ENCODE results near the gene UCN. TPM values are rescaled to one million over a fixed set of nuclear protein-coding genes. Genes with fewer than 3 reads are reported as not detected.

The UCN gene
- total RNA-seq, 1 experiment from 2014 or later = 3.6 TPM

DNA sequence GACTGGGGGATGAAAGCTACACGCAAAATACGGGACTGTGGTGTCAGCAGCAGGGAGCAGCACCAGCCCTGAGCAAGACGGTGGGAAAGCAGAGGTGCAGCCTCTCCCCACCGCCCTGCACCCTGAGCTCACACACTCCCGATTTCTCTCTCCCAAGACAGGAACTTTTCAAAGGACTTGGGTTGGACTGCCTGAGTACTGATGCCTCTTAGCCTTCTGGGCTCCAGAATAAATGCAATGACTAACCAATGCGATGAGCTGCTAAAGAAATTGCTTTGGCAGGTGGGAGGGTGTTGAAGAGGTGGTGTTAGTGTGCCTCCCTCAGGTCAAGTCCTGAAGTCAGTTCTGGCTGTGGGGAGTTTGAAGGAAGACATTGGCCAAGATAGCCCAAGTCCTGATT is 16.4 kb downstream of the UCN start:
- Histone ChIP-seq H2AFZ (ENCODE audit: low read length) (no peak overlapping the region), H3K4me2 (ENCODE audit: low read length) (no peak overlapping the region), H3K9ac (ENCODE audit: low read length) (no peak overlapping the region), H3F3A (ENCODE audit: low read length, unreplicated experiment) (peaks cover 10% of the 10 kb centered on the region), H3K9me3 (ENCODE audit: low read length) (no peaks in the 10 kb centered on the region), H3K9me2 (replicated peaks; ENCODE audit: low read length) (no peaks in the 10 kb centered on the region), H3K27ac (ENCODE audit: low read length) (no peak overlapping the region), H3K36me3 (ENCODE audit: low read depth, low read length) (no peaks in the 10 kb centered on the region), H3K27me3 (ENCODE audit: low read length) (no peaks in the 10 kb centered on the region), H3K79me2 (ENCODE audit: low read length) (no peaks in the 10 kb centered on the region), H3K4me1 (ENCODE audit: insufficient read depth, low read length) (peaks cover 28% of the 10 kb centered on the region), H4K20me1 (ENCODE audit: low read length) (no peaks in the 10 kb centered on the region), H3K4me3 (ENCODE audit: low read length) (no peak overlapping the region)
- TF ChIP-seq, protein P1, sequence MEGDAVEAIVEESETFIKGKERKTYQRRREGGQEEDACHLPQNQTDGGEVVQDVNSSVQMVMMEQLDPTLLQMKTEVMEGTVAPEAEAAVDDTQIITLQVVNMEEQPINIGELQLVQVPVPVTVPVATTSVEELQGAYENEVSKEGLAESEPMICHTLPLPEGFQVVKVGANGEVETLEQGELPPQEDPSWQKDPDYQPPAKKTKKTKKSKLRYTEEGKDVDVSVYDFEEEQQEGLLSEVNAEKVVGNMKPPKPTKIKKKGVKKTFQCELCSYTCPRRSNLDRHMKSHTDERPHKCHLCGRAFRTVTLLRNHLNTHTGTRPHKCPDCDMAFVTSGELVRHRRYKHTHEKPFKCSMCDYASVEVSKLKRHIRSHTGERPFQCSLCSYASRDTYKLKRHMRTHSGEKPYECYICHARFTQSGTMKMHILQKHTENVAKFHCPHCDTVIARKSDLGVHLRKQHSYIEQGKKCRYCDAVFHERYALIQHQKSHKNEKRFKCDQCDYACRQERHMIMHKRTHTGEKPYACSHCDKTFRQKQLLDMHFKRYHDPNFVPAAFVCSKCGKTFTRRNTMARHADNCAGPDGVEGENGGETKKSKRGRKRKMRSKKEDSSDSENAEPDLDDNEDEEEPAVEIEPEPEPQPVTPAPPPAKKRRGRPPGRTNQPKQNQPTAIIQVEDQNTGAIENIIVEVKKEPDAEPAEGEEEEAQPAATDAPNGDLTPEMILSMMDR (conservative IDR thresholded peaks at IDR 0.05; ENCODE audit: low read depth, low read length) = peak; percentile 51
- no peak for TF ChIP-seq EZH2 (IDR thresholded peaks at IDR 0.05; ENCODE audit: low read length, unreplicated experiment)
- intact Hi-C loops (cut with micrococcal nuclease) = no loop called here
- ATAC-seq (peak; percentile 11; the same call in 1 of the 2 replicates), DNase-seq (peak; percentile 48)
- no TSS peak for BruUV-seq (replicated peaks)
- ChIA-PET CTCF (interaction anchor here (0.8 kb wide), 1 partner anchor 12 kb away, joined by 3 read pairs; no protein-coding TSS in a partner anchor), POLR2A (ENCODE audit: unreplicated experiment) (no interaction called here)

DNA sequence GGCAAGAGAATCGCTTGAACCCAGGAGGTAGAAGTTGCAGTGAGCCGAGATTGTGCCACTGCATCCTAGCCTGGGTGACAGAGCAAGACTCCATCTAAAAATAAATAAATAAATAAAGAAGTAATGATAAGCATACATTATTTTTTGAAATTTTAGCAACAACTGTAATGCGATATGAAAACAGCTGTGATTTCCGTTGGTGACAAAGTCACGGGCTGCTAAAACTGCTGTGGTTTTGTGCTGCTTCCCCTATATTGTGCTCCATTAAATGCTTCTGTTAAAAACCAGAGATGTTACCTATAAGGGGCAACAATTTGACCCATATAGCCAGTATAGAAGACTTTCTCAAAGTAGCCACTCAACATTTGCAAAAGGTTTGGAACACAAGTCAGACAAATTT is 17.7 kb downstream of the UCN start:
- H3K79me2 ChIP-seq (ENCODE audit: low read length) = no peaks in the 10 kb centered on the region
- no peak overlapping the region for H3K27ac ChIP-seq (ENCODE audit: low read length)
- no peaks in the 10 kb centered on the region for H3K9me2 ChIP-seq (replicated peaks; ENCODE audit: low read length)
- H3K36me3 ChIP-seq (ENCODE audit: low read depth, low read length) = no peaks in the 10 kb centered on the region
- peaks cover 10% of the 10 kb centered on the region for H3F3A ChIP-seq (ENCODE audit: low read length, unreplicated experiment)
- H4K20me1 ChIP-seq (ENCODE audit: low read length) = no peaks in the 10 kb centered on the region
- H3K9ac ChIP-seq (ENCODE audit: low read length) = no peak overlapping the region
- no TSS peak for BruUV-seq (replicated peaks)
- CTCF ChIA-PET = interaction anchor here (0.6 kb wide), 1 partner anchor 13 kb away, joined by 4 read pairs; no protein-coding TSS in a partner anchor
- intact Hi-C loops (cut with micrococcal nuclease) = no loop called here
- H3K27me3 ChIP-seq (ENCODE audit: low read length) = no peaks in the 10 kb centered on the region
- no peak for DNase-seq
- ATAC-seq = no peak
- POLR2A ChIA-PET (ENCODE audit: unreplicated experiment) = no interaction called here
- H2AFZ ChIP-seq (ENCODE audit: low read length) = no peak overlapping the region
- H3K4me3 ChIP-seq (ENCODE audit: low read length) = no peak overlapping the region
- peaks cover 28% of the 10 kb centered on the region for H3K4me1 ChIP-seq (ENCODE audit: insufficient read depth, low read length)
- H3K4me2 ChIP-seq (ENCODE audit: low read length) = no peak overlapping the region
- TF ChIP-seq EZH2 (IDR thresholded peaks at IDR 0.05; ENCODE audit: low read length, unreplicated experiment) (no peak), EZH2phosphoT487 (IDR thresholded peaks at IDR 0.05; ENCODE audit: borderline replicate concordance, low read length) (no peak)
- TF ChIP-seq, protein P1 (conservative IDR thresholded peaks at IDR 0.05; ENCODE audit: low read depth, low read length) = no peak
- H3K9me3 ChIP-seq (ENCODE audit: low read length) = no peaks in the 10 kb centered on the region

DNA sequence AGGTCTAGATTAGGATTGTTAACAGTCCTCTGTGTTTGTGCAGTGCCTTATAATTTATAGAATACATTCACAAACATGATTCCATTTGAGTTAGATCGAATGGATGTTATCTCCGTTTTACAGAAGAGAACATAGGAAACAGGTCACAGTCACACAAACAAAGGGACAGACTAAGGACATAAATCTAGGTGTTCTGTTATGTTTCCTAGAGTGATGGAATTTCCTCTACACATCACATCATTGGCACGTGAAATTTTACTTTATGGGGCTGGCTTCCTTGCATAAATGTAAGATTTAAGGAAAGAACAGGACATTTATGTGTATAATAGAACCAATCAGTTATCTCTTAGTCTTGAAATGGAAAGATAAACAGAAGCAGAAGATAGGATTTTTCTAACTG is 19.6 kb downstream of the UCN start:
- no peak for DNase-seq
- Histone ChIP-seq H3K27me3 (ENCODE audit: low read length) (no peaks in the 10 kb centered on the region), H3K27ac (ENCODE audit: low read length) (no peak overlapping the region), H4K20me1 (ENCODE audit: low read length) (no peaks in the 10 kb centered on the region), H3F3A (ENCODE audit: low read length, unreplicated experiment) (peaks cover 10% of the 10 kb centered on the region), H3K4me1 (ENCODE audit: insufficient read depth, low read length) (peaks cover 20% of the 10 kb centered on the region), H3K79me2 (ENCODE audit: low read length) (no peaks in the 10 kb centered on the region), H3K4me3 (ENCODE audit: low read length) (no peak overlapping the region), H3K9me2 (replicated peaks; ENCODE audit: low read length) (no peaks in the 10 kb centered on the region), H3K9me3 (ENCODE audit: low read length) (no peaks in the 10 kb centered on the region), H3K9ac (ENCODE audit: low read length) (no peak overlapping the region), H3K4me2 (ENCODE audit: low read length) (no peak overlapping the region), H3K36me3 (ENCODE audit: low read depth, low read length) (no peaks in the 10 kb centered on the region), H2AFZ (ENCODE audit: low read length) (no peak overlapping the region)
- TF ChIP-seq EZH2phosphoT487 (IDR thresholded peaks at IDR 0.05; ENCODE audit: borderline replicate concordance, low read length) (no peak), EZH2 (IDR thresholded peaks at IDR 0.05; ENCODE audit: low read length, unreplicated experiment) (no peak)
- TF ChIP-seq, protein P1 (conservative IDR thresholded peaks at IDR 0.05; ENCODE audit: low read depth, low read length) = no peak
- no TSS peak for BruUV-seq (replicated peaks)
- intact Hi-C loops (cut with micrococcal nuclease) = no loop called here
- ATAC-seq = no peak
- ChIA-PET CTCF (interaction anchor here (0.6 kb wide), 1 partner anchor 8 kb away, joined by 3 read pairs; no protein-coding TSS in a partner anchor), POLR2A (ENCODE audit: unreplicated experiment) (no interaction called here)

Data from PC-3 (cell line).